GM21528 (cell line): ENCODE measurements around the gene PRCC.

Experiments
- ATAC-seq: cut with Tn5 transposase; IDR thresholded peaks from one replicate; pipeline ENCODE4 v1.9.1; 2021; ENCODE audit warnings: mild to moderate bottlenecking, moderate library complexity; ENCODE audit not compliant: unreplicated experiment, low FRiP score

PRCC gene, protein sequence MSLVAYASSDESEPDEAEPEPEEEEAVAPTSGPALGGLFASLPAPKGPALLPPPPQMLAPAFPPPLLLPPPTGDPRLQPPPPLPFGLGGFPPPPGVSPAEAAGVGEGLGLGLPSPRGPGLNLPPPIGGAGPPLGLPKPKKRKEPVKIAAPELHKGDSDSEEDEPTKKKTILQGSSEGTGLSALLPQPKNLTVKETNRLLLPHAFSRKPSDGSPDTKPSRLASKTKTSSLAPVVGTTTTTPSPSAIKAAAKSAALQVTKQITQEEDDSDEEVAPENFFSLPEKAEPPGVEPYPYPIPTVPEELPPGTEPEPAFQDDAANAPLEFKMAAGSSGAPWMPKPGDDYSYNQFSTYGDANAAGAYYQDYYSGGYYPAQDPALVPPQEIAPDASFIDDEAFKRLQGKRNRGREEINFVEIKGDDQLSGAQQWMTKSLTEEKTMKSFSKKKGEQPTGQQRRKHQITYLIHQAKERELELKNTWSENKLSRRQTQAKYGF

DNA sequence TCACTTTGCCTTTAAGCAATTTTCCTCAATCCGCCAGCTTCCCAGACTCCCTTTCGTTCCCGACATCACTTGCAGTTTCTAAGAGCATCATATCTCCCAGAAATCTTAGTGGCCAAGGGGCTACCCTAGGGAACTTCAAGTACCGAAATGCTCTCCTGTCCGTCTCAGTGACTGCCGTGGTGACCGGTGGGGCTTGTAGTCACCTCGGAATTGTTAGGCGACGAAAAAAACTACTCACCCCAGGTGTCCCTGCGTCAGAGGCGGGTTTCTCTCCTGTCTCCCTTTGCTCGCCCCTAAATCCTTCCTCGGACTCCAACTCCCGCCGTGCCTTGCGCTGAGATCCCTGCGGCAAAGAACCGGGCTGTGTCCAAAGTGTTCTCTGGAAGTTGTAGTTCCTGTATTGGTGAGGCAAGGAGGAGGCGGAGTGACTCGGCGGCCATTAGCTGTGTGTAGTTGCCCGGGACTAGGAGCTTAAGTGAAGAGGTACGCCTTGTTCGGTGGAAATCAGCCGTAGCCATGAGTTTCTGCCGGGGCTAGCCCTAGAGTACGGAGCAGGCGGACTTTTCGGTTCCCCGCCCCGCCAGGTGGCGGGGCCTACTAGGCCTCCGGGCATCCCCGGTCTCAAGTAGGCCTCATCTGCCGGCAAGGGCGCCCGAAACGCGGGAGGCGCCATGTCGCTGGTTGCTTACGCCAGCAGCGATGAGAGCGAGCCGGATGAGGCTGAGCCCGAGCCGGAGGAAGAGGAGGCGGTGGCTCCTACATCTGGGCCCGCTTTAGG is at the start of gene PRCC:
TSS of gene PRCC (plus strand) at position 435 of the 778 bp plus-strand sequence. CDS start at position 672, 237 bp downstream.
- peak; percentile 93 for ATAC-seq

DNA sequence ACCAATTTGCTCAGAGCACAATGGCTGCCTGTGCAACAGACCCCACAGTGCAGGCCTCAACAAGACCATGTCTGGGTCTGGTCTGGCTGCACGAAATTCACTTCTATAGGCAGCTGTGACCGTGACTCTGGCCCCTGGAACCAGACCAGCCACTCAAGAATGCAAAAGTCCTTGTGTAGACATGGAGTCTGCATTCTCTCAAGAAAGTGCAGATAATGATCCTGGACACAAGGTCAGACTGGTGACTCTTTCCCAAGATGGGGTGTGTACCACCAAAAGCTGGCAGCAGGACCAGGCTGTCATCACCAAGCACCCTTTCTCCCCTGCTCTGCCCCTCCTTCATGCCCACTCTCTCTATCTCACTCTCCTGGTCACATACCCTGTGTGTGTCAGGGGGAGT is 46.2 kb upstream of the PRCC start:
- ATAC-seq = no peak

DNA sequence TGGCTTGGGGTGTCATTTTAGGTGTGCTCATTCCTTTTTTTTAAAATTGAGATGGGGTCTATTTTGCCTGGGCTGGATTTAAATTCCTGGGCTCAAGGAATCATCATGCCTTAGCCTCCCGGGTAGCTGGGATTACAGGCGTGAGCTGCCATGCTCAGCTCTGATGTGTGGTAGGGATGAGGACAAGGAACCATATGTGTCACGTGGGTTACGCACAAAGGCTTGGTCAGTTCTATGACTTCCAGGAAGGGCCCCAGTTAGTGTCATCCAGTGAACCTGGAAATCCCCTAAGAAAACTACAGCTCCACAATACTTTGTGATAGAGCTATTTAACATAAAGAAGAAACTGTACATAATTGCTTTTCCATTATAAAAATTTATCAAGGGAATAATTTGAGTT is 45.8 kb upstream of the PRCC start:
- ATAC-seq = no peak

DNA sequence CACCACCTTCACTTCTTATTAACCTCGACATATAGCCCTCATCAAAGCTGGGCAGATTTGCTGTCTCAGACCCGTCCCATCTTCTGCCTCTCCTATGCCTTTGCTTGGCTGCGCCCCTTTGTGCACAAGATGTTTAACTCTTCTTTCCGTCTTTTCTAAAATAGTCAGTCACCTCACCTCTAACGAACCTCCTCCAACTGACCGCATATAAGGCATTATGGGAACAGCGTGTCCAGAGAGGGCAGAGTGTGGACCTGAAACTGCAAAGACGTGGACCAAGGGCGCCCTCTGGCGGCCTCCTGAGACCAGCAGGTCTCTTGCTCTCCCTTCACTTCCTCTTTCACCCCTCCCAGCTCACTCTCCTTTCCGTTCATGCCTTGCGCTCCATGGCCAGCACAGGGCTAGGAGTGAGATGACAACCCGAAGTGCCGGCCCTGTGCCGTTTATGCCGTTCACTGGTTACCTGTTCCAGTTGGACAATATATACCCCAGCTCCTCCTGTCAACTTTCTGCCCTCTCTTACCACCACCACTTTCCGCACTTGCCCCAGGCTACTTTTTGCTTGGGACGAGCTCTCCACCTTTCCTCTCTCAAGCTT is 41.6 kb upstream of the PRCC start:
- no peak for ATAC-seq

DNA sequence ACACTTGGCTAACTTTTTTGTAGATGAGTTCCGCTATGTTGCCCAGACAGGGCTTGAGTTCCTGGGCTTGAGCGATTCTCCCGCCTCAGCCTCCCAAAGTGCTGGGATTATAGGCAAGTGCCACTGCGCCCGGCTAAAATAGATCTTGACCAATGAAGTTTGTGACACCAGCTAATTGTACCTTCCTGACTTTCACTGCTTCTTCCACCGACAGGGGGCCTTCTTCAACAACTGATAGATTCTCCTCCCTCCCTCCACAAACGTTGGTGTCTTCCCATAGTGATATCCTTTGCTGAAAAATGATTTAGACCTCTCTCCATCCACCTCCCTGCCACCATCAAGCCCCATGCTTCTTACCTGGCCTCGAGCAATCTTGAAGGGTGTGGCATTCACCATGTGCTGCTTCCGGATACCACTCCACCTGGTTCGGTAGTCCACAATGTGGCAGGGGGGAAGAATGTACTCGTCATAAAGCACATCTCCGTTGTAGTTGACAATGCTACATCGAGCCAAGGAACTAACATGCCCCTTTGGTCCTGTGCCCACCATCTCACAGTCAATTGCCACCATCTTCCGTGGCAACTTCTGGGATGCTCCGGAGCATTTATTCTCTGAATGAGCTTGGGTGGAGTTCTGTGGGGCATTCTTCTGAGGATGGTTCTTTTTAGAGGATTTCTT is 40.6 kb upstream of the PRCC start:
- ATAC-seq = no peak

DNA sequence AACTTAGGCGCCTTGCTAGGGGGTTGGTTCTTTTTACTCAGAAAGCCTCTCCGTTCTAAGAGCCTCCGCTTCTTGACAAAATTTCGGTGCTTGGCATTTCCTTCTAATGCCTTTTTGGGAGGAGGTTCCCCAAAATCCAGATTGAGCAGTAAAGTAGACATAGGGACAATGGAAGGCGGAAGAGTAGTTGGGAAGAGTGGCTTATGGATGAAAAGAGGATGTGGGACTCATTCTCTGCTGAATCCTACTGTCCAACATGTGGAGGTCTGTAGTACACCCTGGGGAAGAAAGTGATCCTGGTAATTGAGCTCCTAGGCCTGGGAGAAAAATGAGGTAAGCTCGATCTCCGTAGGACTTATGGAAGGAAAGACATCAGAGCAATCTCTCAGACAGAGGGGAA is 39.8 kb upstream of the PRCC start:
- no peak for ATAC-seq

DNA sequence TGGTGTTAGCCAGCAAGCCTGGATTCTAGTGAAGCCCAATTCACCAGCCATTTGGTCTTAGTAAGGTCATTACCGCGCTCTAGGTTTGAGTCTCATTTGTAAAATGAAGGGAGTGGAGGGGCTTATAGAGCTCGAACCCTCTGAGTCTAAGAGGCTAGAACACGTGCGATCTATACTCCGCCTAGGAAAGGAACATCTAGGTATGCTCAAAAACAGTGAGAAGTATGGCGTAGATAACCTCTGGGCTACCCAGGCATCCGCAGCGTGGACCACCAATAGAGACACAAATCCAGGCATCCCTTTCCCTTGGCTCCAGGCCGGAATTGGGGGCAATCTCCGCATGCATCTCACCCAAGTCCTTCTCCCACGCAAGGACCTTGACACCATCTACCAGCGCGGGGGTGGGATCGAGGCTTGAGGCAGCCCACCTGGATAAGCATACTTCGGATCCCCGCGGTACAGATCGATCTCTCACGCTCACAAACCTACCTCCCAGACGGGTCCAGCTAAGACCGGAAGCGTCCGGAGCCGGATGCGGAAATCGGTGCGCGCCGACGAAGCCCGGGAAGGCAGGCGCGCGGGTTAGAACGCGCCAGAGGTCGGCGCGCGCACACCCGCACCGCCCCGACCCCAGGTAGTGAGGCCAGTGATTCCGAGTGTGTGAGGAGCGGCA is 39.3 kb upstream of the PRCC start, which contains the start of gene METTL25B:
TSS of gene METTL25B (plus strand) at position 544 of the 673 bp plus-strand sequence. CDS start 636 bp downstream, outside the sequence.
- peak; percentile 53 for ATAC-seq

DNA sequence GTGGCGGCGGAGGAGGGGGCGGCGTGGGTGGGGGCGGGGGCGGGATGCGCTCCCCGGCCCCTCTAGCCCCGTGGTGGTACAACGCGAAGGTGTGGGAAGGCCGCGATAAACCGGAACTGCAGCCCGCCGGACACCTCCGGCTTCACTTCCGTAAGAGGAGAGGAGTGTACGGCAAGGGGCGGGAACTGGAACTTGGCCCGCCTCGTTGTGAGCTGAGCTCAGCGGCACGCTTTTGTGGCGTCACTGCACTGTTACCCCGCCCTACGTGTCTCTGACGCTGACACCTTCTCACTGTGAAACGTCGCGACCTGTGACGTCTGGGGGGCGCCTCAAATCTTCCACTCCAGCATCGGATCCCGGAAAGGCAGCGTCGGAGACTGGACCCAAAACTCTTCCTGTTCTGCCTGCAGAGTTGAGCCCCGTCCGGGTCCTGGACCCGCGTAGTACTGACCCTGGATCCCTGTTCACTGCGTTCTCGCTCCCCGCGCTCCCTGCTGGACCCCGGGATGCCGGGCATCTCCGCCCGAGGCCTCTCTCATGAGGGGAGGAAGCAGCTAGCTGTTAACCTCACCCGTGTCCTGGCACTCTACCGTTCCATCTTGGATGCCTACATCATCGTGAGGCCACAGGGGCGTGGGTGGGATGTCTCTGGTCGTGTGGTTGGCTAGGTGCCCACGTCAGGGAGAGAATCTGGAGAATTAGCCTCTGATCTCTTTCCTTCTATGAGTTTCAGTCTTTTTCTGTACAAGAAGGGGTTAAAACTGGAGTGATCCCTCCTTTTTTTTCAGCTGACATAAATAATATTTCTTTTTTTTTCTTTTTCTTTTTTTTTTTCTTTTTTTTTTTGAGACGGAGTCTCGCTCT is 38.5 kb upstream of the PRCC start, which contains the start of gene ISG20L2:
TSS of gene ISG20L2 (minus strand) at position 168 of the 864 bp plus-strand sequence. CDS start 1,114 bp downstream, outside the sequence.
- peak; percentile 89 for ATAC-seq

DNA sequence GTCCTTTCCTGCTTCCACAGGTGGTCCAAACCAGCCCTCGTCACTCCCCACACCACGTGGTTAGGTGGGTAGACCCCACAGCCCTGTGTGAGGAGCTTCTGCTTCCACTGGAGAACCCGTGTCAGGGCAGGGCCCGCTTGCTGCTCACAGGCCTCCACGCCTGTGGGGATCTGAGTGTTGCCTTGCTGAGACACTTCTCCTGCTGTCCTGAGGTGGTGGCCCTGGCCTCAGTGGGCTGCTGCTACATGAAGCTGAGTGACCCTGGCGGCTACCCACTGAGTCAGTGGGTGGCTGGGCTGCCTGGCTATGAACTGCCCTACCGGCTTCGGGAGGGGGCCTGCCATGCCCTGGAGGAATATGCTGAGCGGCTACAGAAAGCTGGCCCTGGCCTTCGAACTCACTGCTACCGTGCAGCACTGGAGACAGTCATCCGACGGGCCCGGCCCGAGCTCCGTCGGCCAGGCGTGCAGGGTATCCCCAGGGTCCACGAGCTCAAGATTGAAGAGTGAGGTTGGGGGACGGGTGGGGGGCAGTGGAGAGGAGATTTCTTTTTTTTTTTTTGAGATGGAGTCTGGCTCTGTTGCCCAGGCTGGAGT is 33.2 kb upstream of the PRCC start:
- no peak for ATAC-seq

DNA sequence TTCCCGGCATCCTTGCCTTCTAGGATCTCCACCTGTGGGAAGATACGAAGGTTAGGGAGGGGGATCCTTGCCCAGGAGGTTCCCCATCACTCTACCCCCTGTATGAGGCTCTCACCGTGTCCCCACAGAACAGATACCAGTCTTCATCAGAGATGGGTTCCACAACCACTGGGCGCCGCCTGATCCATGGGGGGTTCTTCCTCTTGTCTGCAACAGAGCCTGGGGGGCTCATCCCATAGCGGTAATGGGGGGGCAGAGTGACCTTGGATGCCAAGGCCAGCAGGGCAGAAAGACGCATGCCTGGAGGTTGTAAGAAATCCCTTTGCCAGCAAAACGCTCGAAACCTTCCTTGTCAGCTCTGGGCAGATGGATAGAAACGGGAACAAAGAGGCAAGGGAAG is 28.9 kb upstream of the PRCC start:
- no peak for ATAC-seq

DNA sequence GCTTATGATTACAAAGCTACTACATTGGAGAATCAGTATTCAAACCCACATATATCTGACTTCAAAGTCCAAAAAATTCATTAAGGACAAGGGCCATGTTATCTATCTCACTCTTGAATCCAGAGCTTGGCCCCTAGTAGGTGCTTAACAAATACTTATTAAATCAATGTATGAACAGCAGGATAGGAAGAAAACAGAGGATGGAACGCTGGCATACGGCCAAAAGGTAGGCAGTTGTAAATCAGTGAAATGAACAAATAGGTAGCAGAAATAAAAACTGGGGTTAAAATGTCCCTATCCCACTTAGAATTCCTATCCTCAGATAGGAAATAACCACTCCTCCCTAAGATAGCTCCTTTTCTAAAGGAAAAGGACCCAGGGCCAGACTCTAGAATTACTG is 28.4 kb upstream of the PRCC start:
- ATAC-seq = no peak

DNA sequence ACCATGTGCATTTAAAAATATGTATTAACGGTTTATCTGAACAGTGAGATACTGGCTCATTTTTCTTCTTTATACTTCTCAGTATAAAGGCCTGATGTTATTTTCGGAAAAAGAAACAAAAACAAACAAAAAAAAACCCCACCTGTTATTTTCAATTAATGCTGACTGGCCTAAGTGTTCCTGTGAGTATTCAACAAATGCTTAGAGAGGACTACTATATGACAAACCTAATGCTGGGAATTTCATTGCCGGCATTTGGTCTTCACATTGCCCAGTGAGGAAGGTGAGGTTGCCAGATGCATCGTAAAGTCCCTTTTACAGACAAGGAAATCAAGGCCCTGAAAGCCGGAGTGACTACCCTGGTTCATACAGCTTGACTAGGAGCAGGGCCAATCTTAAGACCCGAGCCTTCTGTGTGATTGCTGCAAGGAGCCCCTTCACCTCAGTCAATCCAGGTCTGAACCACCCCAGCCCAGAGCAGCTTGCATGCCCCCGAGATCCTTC is 27.0 kb upstream of the PRCC start:
- ATAC-seq = peak; percentile 2

DNA sequence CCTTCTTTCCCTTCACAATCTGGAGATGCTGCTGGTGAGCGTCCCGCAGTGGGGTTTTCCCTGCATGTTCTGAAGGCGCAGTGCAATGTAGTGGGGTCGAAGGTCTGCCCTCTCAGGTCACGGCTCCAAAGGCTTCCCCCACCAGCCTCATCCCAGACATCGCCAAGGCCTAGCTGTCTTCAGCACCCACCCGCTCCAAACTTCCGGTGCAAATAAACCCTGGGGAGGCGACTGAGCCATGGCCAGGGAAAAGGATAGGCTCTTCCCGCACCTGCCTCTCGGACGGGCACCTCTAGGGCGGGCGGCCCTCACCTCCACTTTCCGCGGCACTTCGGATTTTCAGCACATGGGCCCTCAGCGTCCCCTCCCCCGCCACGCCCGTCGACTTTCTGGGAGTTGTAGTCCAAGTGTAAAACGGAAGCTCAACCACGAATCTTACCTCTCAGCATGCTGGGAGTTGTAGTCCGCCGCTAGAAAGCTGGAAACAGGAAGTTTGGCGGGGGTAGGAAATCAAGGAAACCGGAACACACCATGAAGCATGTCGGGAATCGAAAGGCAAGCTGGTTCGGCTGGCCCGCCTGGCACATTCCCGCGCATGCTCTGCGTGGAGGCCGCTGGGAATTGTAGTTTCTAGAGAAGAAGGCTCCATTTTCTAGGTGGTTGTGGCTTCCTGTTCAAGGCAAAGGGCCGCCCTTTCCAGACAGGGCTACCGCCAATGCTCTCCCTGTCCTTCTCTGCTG is 26.4 kb upstream of the PRCC start, which contains the start of gene MRPL24:
TSS of gene MRPL24 (minus strand) at position 348 of the 740 bp plus-strand sequence. CDS start 2,384 bp downstream, outside the sequence.
- ATAC-seq = peak; percentile 82

DNA sequence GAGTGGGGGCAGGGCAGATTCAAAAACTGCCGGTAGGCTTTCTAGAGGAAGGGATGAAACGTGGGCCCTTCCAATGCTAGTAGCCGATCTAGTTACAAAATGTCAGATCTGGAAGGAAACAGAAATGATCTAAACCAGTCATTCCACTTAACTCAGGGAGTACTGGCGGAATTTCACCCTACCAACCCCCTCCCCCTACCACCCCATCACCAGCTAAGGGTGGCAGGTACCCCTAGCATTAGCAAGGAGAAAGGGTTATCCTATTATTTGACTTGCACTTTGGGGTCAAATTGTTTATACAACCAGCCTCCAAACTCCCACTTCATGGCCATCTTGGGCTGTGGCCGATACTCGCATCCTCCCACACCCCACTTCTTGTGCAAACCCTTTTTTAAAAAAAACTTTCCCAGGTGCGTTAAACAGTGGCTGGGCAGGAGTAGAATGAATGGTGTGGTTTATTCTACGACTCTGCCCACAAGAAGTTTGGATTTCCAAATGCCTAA is 25.8 kb upstream of the PRCC start:
- ATAC-seq = peak; percentile 1

DNA sequence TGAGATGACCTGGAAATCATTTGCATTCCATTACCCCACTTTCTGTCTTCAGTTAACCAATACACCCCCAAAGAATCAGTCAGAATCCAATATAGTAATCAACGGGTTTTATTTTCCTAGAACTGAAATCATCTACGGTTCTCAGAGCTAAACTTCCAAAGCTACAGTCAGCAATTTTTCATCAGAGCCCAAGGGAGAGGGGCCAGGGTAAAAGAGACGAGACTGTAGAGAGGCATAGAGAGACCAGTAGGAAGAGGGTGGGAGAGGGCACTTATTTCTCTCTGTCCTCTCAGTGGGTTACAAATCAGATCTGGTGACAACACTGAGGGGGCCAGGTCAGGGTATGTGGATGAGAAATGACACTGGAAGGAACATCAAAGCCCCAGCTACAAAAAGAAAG is 25.3 kb upstream of the PRCC start:
- ATAC-seq = no peak

DNA sequence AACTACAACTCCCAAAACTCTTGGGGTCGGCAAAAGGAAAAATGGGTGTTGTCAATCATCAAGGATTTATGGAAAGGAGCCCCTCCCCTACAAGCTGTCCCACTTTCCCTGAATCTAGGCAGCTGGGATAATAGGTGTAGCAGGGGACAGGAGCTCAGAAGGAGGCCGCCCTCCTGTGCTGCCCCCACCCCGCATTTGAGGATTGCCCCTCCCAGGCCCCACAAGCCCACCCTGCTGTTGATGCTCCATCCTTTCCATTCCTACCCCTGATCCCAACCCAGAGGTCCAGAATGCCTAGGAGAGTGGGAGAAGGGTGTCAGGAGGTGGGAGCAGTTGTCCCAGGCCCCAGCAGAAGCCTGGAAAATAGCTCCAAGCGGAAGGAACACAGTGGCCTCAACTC is 24.5 kb upstream of the PRCC start:
- no peak for ATAC-seq
